Chondrocyte (in vitro differentiated cells): ENCODE measurements around the gene GP1BA. TPM values are rescaled to one million over a fixed set of nuclear protein-coding genes. Genes with fewer than 3 reads are reported as not detected.

Source experiments
- DNase-seq: peaks from one replicate; pipeline ENCODE4 v3.0.0; 2021; ENCODE audit warnings: mixed read lengths, low spot score
- H3K27ac Mint-ChIP-seq: one replicate; pipeline ENCODE4 v1.8.0; 2021; ENCODE audit warnings: mild to moderate bottlenecking, moderate library complexity, mixed read lengths; ENCODE audit not compliant: unreplicated experiment
- H3K27me3 Mint-ChIP-seq: 2 replicates; pipeline ENCODE4 v1.8.0; 2021; ENCODE audit warnings: low read depth, mixed read lengths
- H3K36me3 Mint-ChIP-seq: 2 replicates; pipeline ENCODE4 v1.8.0; 2021; ENCODE audit warnings: low read depth, mixed read lengths
- H3K4me1 Mint-ChIP-seq: 2 replicates; pipeline ENCODE4 v1.8.0; 2021; ENCODE audit warnings: low read depth, mild to moderate bottlenecking, mixed read lengths
- H3K4me3 Mint-ChIP-seq: one replicate; pipeline ENCODE4 v1.8.0; 2021; ENCODE audit warnings: mild to moderate bottlenecking, moderate library complexity, mixed read lengths; ENCODE audit not compliant: unreplicated experiment
- H3K9me3 Mint-ChIP-seq: 2 replicates; pipeline ENCODE4 v1.8.0; 2021; ENCODE audit warnings: low read depth, mixed read lengths
- total RNA-seq: library from RNA; stranded (reverse); gene quantifications from 3 replicates; pipeline ENCODE4 v1.2.1, GENCODE V29; 2021
- TF ChIP-seq, protein P1 (sequence below): fragments of 200-600 bp; sonication (generic); IDR thresholded peaks from 2 replicates; pipeline ENCODE4 v1.5.0; 2021; ENCODE audit warnings: antibody characterized with exemption, mild to moderate bottlenecking, moderate library complexity

GP1BA gene
- total RNA-seq, 1 donor from 2014 or later: not detected

DNA sequence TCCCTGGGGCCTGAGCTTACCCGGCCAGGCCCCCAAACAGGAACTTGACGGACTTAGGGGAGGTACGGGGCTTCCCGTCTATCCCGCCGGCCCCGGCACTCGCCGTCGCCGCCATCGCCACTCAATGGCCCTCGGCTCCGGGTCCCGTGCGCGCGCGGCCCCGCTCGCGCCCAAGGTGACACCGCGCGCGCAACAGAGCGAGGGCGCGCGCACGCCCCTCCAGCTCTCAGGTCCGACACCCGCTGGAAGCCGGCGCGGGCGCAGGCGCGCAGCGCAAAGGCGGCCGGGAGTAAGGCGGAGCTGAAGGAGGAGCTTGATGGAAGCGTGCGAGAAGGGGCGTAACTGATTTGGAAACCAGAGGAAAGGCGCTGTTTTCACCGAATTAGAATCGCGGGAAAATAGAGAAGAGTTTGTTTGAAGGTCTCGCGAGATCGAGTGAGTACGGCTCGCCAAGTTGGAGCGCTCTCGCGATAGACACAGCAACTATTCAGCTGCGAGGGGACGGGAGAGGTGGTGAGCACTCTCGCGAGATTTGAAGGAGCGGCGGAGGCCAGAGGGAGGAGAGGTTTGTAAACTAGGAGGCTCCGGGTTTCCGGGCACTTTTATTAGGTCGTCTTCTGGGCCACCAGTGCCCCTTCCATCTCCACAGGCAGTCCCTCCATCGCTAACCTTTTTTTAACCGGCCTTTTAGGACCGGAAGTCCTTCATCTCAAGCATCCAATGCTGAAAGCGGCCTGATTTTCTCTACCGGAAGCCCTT lies 7.9 kb downstream of the GP1BA start, which contains the start of the genes RNF167 and SLC25A11:
Gene RNF167, plus strand, starts transcription at position 473 of the 759 bp plus-strand sequence. CDS start 642 bp downstream, outside the sequence.
Gene SLC25A11, minus strand, starts transcription at position 251 of the 759 bp plus-strand sequence. Its CDS starts 136 bp downstream, at position 115.
- Mint-ChIP-seq H3K4me3 (peak within 1 kb of the TSS; percentile 88), H3K4me1 (peaks cover 52% of the 10 kb centered on the region)
- TF ChIP-seq, protein P1, sequence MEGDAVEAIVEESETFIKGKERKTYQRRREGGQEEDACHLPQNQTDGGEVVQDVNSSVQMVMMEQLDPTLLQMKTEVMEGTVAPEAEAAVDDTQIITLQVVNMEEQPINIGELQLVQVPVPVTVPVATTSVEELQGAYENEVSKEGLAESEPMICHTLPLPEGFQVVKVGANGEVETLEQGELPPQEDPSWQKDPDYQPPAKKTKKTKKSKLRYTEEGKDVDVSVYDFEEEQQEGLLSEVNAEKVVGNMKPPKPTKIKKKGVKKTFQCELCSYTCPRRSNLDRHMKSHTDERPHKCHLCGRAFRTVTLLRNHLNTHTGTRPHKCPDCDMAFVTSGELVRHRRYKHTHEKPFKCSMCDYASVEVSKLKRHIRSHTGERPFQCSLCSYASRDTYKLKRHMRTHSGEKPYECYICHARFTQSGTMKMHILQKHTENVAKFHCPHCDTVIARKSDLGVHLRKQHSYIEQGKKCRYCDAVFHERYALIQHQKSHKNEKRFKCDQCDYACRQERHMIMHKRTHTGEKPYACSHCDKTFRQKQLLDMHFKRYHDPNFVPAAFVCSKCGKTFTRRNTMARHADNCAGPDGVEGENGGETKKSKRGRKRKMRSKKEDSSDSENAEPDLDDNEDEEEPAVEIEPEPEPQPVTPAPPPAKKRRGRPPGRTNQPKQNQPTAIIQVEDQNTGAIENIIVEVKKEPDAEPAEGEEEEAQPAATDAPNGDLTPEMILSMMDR: peak; percentile 6

DNA sequence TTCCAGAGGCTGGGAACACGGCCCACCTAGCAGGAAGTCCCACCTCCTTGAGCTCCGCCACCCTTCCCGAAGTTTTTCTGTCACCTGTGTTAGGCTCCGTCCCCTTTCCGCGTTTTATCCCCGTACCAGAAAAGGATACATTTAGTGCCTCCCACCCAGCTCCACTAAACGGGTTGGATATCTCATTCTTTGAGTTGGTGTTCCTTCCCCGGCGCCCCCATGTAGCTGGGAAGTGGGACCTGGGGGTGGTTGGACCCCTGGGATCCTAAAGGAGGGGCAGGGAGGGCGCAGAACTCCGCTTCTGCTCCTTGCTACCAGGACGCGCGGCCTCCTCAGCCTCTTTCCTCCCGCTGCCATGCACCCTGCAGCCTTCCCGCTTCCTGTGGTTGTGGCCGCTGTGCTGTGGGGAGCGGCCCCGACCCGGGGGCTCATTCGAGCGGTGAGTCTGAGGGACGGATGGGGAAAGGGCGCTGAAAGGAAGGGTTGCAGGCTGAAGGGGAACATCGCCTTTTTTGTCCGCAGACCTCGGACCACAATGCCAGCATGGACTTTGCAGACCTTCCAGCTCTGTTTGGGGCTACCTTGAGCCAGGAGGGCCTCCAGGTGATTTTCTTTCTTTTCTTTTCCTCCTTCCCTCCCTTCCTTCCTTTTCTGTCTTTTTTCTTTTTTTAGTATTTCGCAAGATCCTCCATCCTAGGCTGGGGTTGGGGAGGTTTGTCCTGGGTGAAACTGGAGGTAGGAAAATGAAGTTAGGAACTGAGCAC lies 8.7 kb downstream of the GP1BA start:
- Mint-ChIP-seq H3K4me3 (peak overlapping the region; percentile 88), H3K4me1 (peaks cover 60% of the 10 kb centered on the region), H3K27ac (peak overlapping the region; percentile 98), H3K36me3 (peaks cover 14% of the 10 kb centered on the region), H3K9me3 (no peaks in the 10 kb centered on the region), H3K27me3 (no peaks in the 10 kb centered on the region)
- TF ChIP-seq, protein P1: no peak
- no peak for DNase-seq

More for the DNA sequence above, 7.9 kb downstream of the GP1BA start, which contains the start of the genes RNF167 and SLC25A11:
- no peaks in the 10 kb centered on the region for H3K27me3 Mint-ChIP-seq
- peak within 1 kb of the TSS; percentile 98 for H3K27ac Mint-ChIP-seq
- H3K9me3 Mint-ChIP-seq: no peaks in the 10 kb centered on the region
- DNase-seq: peak; percentile 98
- peaks cover 6% of the 10 kb centered on the region for H3K36me3 Mint-ChIP-seq

DNA sequence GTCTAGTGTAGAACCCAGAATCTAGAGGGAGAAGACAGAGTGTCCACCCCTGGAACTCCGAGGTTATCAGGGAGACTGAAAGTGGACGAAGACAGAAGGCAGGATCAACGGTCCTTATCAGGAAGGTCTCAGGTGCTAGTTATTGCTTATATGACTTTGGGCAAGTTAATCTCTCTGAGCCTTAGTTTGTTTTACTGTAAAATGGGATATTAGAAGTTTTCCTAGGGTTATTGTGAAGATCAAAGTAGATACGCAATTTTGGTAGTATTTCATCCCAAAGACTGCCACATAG lies 9.2 kb downstream of the GP1BA start:
- DNase-seq: no peak
- TF ChIP-seq, protein P1: no peak
- H3K27ac Mint-ChIP-seq: peak overlapping the region; percentile 98
- no peaks in the 10 kb centered on the region for H3K27me3 Mint-ChIP-seq
- H3K36me3 Mint-ChIP-seq: peaks cover 16% of the 10 kb centered on the region
- peaks cover 65% of the 10 kb centered on the region for H3K4me1 Mint-ChIP-seq
- H3K9me3 Mint-ChIP-seq: no peaks in the 10 kb centered on the region
- H3K4me3 Mint-ChIP-seq: peak overlapping the region; percentile 88

DNA sequence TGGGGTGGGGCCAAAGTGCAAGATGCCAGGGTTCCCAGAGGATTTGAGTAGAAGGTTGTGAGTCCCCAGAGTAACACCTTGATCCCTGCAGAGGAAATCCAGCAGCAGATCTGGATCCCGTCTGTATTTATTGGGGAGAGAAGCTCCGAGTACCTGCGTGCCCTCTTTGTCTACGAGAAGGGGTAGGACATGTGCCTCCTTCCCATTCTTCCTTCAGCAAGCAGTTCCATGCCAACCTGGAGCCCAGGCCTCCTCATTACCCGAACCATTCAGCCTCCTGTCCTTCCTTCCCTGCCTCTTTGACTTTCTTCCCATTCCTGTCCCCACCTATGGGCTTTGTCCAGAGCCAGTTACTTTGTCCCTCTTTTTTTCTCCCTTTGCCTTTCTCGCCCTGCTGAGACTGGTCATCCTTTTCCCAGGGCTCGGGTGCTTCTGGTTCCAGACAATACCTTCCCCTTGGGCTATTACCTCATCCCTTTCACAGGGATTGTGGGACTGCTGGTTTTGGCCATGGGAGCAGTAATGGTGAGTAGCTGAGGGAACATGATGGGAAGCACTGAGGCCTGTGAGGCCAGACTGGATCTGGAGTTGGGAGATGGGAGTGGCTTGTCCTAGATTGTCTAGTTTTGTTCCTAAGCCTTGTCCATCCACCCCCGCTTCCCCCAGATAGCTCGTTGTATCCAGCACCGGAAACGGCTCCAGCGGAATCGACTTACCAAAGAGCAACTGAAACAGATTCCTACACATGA lies 10.9 kb downstream of the GP1BA start:
- Mint-ChIP-seq H3K36me3 (peaks cover 25% of the 10 kb centered on the region), H3K4me1 (peaks cover 73% of the 10 kb centered on the region), H3K27ac (peak overlapping the region; percentile 94), H3K27me3 (no peaks in the 10 kb centered on the region), H3K9me3 (no peaks in the 10 kb centered on the region), H3K4me3 (no peak overlapping the region)
- no peak for DNase-seq
- TF ChIP-seq, protein P1: no peak

DNA sequence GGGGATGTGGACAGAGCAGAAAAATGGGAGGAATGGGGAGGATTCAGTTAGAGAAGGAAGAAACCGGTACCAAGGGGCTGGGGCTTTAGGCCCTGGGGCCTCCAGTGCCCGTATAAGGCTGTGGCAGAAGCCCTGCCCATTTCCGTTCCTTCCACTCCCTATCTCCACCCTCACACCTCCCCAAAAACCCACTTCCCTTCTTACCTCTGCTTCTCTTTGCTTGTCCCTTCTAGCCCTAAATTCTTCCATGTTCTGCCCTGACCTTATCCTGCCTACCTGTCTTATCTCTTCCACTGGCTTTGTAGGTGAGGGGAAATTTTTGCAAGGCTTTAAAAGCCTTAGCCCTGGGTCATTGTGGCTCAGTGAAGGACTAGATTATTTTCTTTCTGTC lies 12.1 kb downstream of the GP1BA start:
- TF ChIP-seq, protein P1: no peak
- no peak for DNase-seq
- peak overlapping the region; percentile 94 for H3K27ac Mint-ChIP-seq
- H3K36me3 Mint-ChIP-seq: peaks cover 25% of the 10 kb centered on the region
- H3K27me3 Mint-ChIP-seq: no peaks in the 10 kb centered on the region
- peak overlapping the region; percentile 4 for H3K4me3 Mint-ChIP-seq
- peaks cover 65% of the 10 kb centered on the region for H3K4me1 Mint-ChIP-seq
- H3K9me3 Mint-ChIP-seq: no peaks in the 10 kb centered on the region
